ENCODE measurements around the gene ECI1.

DNA sequence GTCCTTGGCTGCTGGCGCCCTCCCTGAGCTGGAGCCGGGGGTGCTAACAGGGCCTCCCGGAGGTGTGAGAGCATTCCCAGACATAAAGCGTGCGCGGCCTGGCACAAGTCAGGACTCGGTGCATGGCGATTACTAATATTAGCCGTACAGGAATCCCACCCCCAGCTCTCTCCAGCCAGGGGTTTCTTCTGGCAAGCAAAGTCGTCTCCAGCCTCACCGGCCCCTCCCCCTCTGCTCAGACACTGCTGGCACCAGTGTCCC lies 60.0 kb downstream of the ECI1 start:
- TF ChIP-seq, protein P1, sequence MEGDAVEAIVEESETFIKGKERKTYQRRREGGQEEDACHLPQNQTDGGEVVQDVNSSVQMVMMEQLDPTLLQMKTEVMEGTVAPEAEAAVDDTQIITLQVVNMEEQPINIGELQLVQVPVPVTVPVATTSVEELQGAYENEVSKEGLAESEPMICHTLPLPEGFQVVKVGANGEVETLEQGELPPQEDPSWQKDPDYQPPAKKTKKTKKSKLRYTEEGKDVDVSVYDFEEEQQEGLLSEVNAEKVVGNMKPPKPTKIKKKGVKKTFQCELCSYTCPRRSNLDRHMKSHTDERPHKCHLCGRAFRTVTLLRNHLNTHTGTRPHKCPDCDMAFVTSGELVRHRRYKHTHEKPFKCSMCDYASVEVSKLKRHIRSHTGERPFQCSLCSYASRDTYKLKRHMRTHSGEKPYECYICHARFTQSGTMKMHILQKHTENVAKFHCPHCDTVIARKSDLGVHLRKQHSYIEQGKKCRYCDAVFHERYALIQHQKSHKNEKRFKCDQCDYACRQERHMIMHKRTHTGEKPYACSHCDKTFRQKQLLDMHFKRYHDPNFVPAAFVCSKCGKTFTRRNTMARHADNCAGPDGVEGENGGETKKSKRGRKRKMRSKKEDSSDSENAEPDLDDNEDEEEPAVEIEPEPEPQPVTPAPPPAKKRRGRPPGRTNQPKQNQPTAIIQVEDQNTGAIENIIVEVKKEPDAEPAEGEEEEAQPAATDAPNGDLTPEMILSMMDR (IDR thresholded peaks at IDR 0.05), result no peak
- TF ChIP-seq POLR2A (IDR thresholded peaks at IDR 0.05), result no peak
